Astrocyte (in vitro differentiated cells and primary cell): ENCODE data around the gene TMEM69. TPM values are rescaled to one million over a fixed set of nuclear protein-coding genes. Genes with fewer than 3 reads are reported as not detected.

Experiments used
- DNase-seq: peaks from one replicate; pipeline ENCODE4 v3.0.0-alpha.2; 2010; ENCODE audit warnings: low read depth
- FAIRE-seq: peaks from 2 replicates; lab custom pipeline; 2011; peaks lifted over from hg19 to GRCh38; lab: Jason Lieb, UNC
- H2AFZ ChIP-seq: 2 replicates; pipeline ENCODE4 v1.6.0; 2012; ENCODE audit warnings: low read depth, low read length, inconsistent platforms
- H3K27ac ChIP-seq: 2 replicates; pipeline ENCODE4 v1.5.1; 2011; ENCODE audit warnings: low read depth, low read length, inconsistent platforms
- H3K27me3 ChIP-seq: 2 replicates; pipeline ENCODE4 v1.6.0; 2011; ENCODE audit warnings: low read length, inconsistent platforms; ENCODE audit not compliant: insufficient read depth
- H3K36me3 ChIP-seq: 2 replicates; pipeline ENCODE4 v1.5.1; 2011; ENCODE audit warnings: low read length, inconsistent platforms; ENCODE audit not compliant: insufficient read depth
- H3K4me1 ChIP-seq: 2 replicates; pipeline ENCODE4 v1.5.1; 2011; ENCODE audit warnings: low read length, inconsistent platforms; ENCODE audit not compliant: insufficient read depth
- H3K4me2 ChIP-seq: 2 replicates; pipeline ENCODE4 v1.6.0; 2012; ENCODE audit warnings: low read length, inconsistent platforms
- H3K4me3 ChIP-seq: 2 replicates; pipeline ENCODE4 v1.5.1; 2011; ENCODE audit warnings: low read depth, mild to moderate bottlenecking, low read length, inconsistent platforms; ENCODE audit not compliant: insufficient read depth
- H3K79me2 ChIP-seq: 2 replicates; pipeline ENCODE4 v1.6.0; 2012; ENCODE audit warnings: mild to moderate bottlenecking, low read length, inconsistent platforms; ENCODE audit not compliant: insufficient read depth
- H3K9ac ChIP-seq: 2 replicates; pipeline ENCODE4 v1.6.0; 2012; ENCODE audit warnings: mild to moderate bottlenecking, low read length, inconsistent platforms
- H3K9me3 ChIP-seq: 2 replicates; pipeline ENCODE4 v1.5.1; 2012; ENCODE audit warnings: low read depth, mild to moderate bottlenecking, low read length, inconsistent platforms; ENCODE audit not compliant: insufficient read depth
- H4K20me1 ChIP-seq: 2 replicates; pipeline ENCODE4 v1.6.0; 2012; ENCODE audit warnings: low read length, inconsistent platforms; ENCODE audit not compliant: insufficient read depth
- H3K27ac Mint-ChIP-seq: one replicate; pipeline ENCODE4 v1.8.0; 2021; ENCODE audit warnings: mild to moderate bottlenecking, mixed read lengths; ENCODE audit not compliant: unreplicated experiment
- H3K27me3 Mint-ChIP-seq: one replicate; pipeline ENCODE4 v1.8.0; 2021; ENCODE audit warnings: low read depth, mixed read lengths; ENCODE audit not compliant: unreplicated experiment
- H3K36me3 Mint-ChIP-seq: one replicate; pipeline ENCODE4 v1.8.0; 2021; ENCODE audit warnings: low read depth, mixed read lengths; ENCODE audit not compliant: unreplicated experiment
- H3K4me1 Mint-ChIP-seq: one replicate; pipeline ENCODE4 v1.8.0; 2021; ENCODE audit warnings: low read depth, mixed read lengths; ENCODE audit not compliant: unreplicated experiment
- H3K4me3 Mint-ChIP-seq: one replicate; pipeline ENCODE4 v1.8.0; 2021; ENCODE audit warnings: mild to moderate bottlenecking, moderate library complexity, mixed read lengths; ENCODE audit not compliant: unreplicated experiment
- H3K9me3 Mint-ChIP-seq: one replicate; pipeline ENCODE4 v1.8.0; 2021; ENCODE audit warnings: mild to moderate bottlenecking, mixed read lengths; ENCODE audit not compliant: unreplicated experiment
- CTCF ChIP-seq: IDR thresholded peaks from 2 replicates; pipeline ENCODE4 v1.5.1; 2011; ENCODE audit warnings: low read depth, mild to moderate bottlenecking, inconsistent platforms, low read length, moderate library complexity; ENCODE audit not compliant: insufficient read depth
- EZH2 ChIP-seq: IDR thresholded peaks from 2 replicates; pipeline ENCODE4 v1.6.1; 2012; ENCODE audit warnings: mild to moderate bottlenecking, low read length, inconsistent platforms; ENCODE audit not compliant: insufficient read depth
- total RNA-seq: library from RNA; stranded (reverse); gene quantifications from 2 replicates; pipeline ENCODE4 v1.2.1, GENCODE V29; 2021

TMEM69 gene
- total RNA-seq, 1 donor from 2014 or later, result 23.3 TPM

DNA sequence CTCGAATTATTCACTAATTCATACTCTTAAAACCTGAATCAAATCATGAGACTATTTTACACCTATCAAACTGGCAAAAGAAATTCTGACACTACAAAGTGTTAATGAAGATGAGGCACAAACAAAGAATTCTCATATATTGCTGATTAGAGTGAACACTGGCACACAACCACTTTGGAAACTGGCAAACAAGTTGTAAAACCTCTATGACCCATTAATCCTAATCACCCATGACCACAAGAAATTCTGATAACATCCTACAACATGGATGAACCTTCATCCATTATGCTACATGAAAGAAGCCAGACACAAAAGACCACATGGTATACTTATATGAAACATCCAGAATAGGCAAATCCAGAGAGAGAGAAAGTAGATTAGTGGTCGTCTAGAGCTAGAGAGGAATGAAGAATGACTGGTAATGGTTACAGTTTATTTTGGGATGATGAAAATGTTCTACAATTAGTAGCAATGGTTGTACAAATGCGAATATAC lies 10.2 kb upstream of the TMEM69 start:
- no peak overlapping the region for H3K9ac ChIP-seq
- no peak overlapping the region for H3K27ac ChIP-seq
- H3K4me3 ChIP-seq, result no peak overlapping the region
- Mint-ChIP-seq H3K4me1 (peaks cover 38% of the 10 kb centered on the region), H3K27ac (no peak overlapping the region), H3K9me3 (no peaks in the 10 kb centered on the region), H3K36me3 (peaks cover 3% of the 10 kb centered on the region), H3K4me3 (no peak overlapping the region), H3K27me3 (no peaks in the 10 kb centered on the region)
- H3K4me2 ChIP-seq, result no peak overlapping the region
- peaks cover 96% of the 10 kb centered on the region for H3K79me2 ChIP-seq
- TF ChIP-seq CTCF (no peak), EZH2 (no peak)
- H4K20me1 ChIP-seq, result peaks cover 92% of the 10 kb centered on the region
- H3K9me3 ChIP-seq, result no peaks in the 10 kb centered on the region
- H3K36me3 ChIP-seq, result peaks cover 3% of the 10 kb centered on the region
- no peak for FAIRE-seq
- H2AFZ ChIP-seq, result no peak overlapping the region
- H3K4me1 ChIP-seq, result peaks cover 6% of the 10 kb centered on the region
- no peaks in the 10 kb centered on the region for H3K27me3 ChIP-seq
- DNase-seq, result peak; percentile 5

GRCh38 chr1:45678489-45678888 lies 9.5 kb upstream of the TMEM69 start:
- H3K36me3 Mint-ChIP-seq, result peaks cover 2% of the 10 kb centered on the region
- FAIRE-seq (no peak), DNase-seq (no peak)
- no peak overlapping the region for H3K4me3 ChIP-seq
- H3K36me3 ChIP-seq, result peaks cover 3% of the 10 kb centered on the region
- peaks cover 92% of the 10 kb centered on the region for H4K20me1 ChIP-seq
- no peak overlapping the region for H2AFZ ChIP-seq
- no peak overlapping the region for H3K27ac Mint-ChIP-seq
- H3K79me2 ChIP-seq, result peaks cover 96% of the 10 kb centered on the region
- H3K27me3 ChIP-seq, result no peaks in the 10 kb centered on the region
- H3K4me3 Mint-ChIP-seq, result peak overlapping the region; percentile 23
- no peaks in the 10 kb centered on the region for H3K9me3 Mint-ChIP-seq
- H3K27me3 Mint-ChIP-seq, result no peaks in the 10 kb centered on the region
- TF ChIP-seq CTCF, result no peak
- TF ChIP-seq EZH2, result no peak
- H3K4me1 ChIP-seq, result peaks cover 6% of the 10 kb centered on the region
- H3K9ac ChIP-seq, result no peak overlapping the region
- H3K9me3 ChIP-seq, result no peaks in the 10 kb centered on the region
- no peak overlapping the region for H3K4me2 ChIP-seq
- H3K4me1 Mint-ChIP-seq, result peaks cover 34% of the 10 kb centered on the region
- no peak overlapping the region for H3K27ac ChIP-seq

GRCh38 chr1:45679123-45679522 lies 8.9 kb upstream of the TMEM69 start:
- Histone ChIP-seq H3K9me3 (no peaks in the 10 kb centered on the region), H3K4me1 (peaks cover 6% of the 10 kb centered on the region), H3K27ac (no peak overlapping the region), H3K27me3 (no peaks in the 10 kb centered on the region), H3K9ac (no peak overlapping the region), H3K36me3 (peaks cover 3% of the 10 kb centered on the region), H3K79me2 (peaks cover 96% of the 10 kb centered on the region), H2AFZ (no peak overlapping the region), H3K4me2 (peak overlapping the region; percentile 39), H4K20me1 (peaks cover 93% of the 10 kb centered on the region), H3K4me3 (no peak overlapping the region)
- TF ChIP-seq EZH2 (no peak), CTCF (no peak)
- Mint-ChIP-seq H3K27me3 (no peaks in the 10 kb centered on the region), H3K4me3 (peak overlapping the region; percentile 60), H3K9me3 (no peaks in the 10 kb centered on the region), H3K36me3 (peaks cover 2% of the 10 kb centered on the region), H3K27ac (no peak overlapping the region), H3K4me1 (peaks cover 29% of the 10 kb centered on the region)
- FAIRE-seq (no peak), DNase-seq (peak; percentile 18)
